NCI-H2107 treated with DMSO at 0.1 percent for 48 hours (cell line): Measurements from ENCODE around the gene SETD2.
"Not testable (repeated sequence)": the region's sequence is repeated elsewhere in the genome, so short reads cannot be mapped to it uniquely, and the experiment has no call there.

Experiments used
- DNase-seq: peaks from one replicate; lab custom pipeline; 2025; ENCODE audit not compliant: unreplicated experiment; lab: John Stamatoyannopoulos, UW

The SETD2 gene

GRCh38 chr3:47037302-47037701 is 126.6 kb downstream of the SETD2 start:
- DNase-seq, result not testable (repeated sequence)

GRCh38 chr3:47036145-47036544 is 127.8 kb downstream of the SETD2 start:
- no peak for DNase-seq

GRCh38 chr3:47035645-47036044 is 128.3 kb downstream of the SETD2 start:
- no peak for DNase-seq

DNA sequence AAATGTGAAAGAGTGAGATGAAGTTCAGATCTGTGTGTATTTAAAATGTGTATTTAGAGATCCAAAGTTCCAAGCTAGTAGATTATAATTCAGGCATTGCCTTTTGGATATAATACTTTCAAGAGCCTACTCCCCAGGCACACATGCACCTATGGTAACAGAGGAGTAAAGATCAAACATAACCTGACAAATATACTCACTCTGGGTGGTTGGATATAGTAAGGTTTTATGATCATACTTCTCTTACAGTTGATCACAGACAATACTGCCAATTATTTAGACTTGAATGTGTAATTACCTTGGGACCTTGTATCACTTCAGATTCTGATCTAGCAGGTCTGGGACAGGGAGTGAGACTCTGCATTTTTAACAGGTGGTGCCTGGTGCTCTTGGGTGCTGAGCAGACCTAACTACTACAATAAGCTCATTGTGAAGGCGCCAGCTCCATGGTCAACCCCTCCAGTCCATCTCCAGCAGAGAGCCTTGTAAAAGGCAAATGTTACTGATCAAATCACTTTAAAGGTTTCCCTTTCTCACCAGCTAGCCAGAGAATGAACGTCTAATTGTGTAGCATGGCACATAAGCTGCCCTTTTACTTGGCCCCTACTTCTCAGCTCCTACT is 128.9 kb downstream of the SETD2 start:
- DNase-seq, result no peak

DNA sequence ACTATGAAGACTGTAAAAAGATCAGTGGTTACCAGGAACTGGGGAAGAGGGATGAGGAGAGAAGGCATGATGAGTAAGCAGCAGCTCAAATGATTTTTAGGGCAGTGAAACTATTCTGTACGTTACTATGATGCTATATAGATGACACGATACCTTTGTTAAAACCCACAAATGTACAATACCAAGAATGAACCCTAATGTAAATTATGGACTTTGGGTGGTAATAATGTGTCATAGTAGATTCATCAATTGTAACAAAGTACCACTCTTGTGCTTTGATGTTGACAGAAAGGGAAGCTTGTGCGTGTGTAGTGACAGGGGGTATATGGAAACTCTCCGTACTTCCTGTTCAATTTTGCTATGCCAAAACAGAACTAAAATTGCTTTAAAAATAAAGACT is 132.9 kb downstream of the SETD2 start:
- DNase-seq, result not testable (repeated sequence)

DNA sequence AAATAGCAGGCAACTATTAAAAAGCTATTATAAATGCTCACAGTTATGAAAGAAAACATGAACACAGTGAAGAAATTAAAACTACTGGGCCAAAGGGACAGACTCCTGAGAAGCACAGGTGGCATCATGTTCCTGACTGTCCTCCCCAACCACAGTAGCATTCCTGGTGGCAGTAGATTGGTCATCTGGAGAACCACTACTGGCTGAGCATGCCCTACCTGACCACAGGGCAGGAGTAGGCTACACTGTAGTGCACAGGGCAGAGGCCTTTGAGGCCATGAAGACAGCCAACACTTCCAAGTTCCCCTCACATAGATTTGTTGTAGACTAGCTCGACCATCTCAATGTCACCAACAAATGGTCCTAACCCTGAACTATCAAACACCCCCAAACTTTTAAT is 135.2 kb downstream of the SETD2 start:
- no peak for DNase-seq

- no peak for DNase-seq
Observed at GRCh38 chr3:47028146-47028545, 135.8 kb downstream of the SETD2 start.

DNA sequence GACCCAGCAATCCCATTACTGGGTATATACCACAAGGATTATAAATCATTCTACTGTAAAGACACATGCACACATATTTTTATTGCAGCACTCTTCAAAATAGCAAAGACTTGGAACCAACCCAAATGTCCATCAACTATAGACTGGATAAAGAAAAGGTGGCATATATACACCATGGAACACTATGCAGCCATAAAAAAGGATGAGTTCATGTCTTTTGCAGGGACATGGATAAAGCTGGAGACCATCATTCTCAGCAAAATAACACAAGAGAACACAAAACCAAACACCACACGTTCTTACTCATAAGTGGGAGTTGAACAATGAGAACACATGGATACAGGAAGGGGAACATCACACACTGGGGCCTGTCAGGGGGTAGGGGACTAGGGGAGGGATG is 137.5 kb downstream of the SETD2 start:
- DNase-seq, result not testable (repeated sequence)

GRCh38 chr3:47024932-47025331 is 139.0 kb downstream of the SETD2 start:
- DNase-seq, result no peak

DNA sequence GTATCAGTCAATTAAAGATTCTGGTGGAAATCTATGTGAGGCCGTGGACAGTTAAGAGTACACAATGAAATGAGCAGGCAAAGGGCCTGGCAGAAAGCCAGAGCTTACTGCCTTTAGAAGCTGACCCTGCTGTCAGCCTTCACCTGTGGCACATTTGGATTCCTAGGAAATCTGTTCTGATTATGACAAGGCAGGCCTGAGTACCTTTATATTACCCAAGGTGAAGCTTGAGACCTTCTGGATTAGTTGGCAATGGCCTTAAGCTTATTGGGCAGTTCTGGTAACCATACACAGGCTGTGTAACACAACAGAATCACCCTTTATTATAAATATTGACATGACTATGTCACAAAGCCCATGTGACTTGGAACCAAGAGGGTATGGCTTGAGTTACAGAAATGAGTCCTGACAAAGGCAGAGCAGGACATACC is 141.3 kb downstream of the SETD2 start:
- peak; percentile 0 for DNase-seq

- DNase-seq, result no peak
Observed at GRCh38 chr3:47020311-47020710, 143.6 kb downstream of the SETD2 start.

GRCh38 chr3:47019201-47019600 is 144.7 kb downstream of the SETD2 start:
- no peak for DNase-seq

DNA sequence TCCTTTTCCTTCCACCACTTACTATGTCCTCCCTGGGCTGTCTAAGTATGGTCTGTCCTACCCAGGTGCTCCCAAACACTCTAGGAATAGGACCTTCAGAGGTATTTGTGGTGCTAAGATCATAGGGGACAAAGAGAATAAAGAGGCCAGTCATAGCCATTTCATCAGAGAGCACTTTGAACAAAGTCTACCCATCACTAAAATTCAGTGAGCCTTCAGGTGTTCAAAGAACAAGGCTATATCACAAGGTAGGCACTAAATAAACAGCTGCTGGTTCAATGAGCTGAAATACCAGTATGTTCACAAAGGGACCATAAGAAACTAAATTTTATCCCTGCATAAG is 145.7 kb downstream of the SETD2 start:
- DNase-seq, result no peak

DNA sequence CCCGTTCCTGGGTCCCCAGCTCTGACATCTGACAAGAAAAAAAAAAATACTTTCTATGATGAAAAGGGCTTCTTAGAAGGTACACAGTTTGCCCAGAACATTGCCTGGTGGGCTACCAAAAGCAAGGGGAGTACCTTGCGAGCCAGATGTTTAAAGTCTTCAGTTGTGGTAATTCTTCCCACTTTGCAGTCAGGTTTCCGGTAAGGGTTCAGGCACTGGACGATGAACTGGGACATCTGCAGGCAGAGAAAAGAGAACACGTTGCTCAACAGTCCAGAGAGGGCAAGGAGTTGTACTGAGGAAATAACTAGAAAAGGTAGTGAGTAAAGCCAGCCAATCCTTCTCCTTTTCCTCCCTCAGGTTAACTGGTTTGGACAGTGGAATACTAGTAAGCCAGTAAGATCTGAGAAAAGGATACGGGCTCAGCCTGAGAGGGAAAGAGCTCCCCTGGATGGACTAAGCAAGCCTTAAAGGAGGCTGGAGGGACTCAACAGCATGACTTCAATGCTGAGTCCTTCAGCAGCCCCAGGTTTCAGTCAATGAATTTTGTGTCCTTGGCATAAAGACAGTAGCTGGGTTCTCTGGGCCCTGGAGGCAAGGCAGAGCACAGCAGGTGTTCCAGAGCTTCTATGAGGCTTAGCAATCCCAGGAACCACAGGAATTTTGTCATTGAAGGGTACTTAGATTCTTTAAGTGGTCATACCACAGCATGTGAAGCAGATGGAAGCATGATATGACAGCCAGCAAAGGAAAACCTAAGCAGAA is 146.2 kb downstream of the SETD2 start:
- DNase-seq, result peak; percentile 0

GRCh38 chr3:47016934-47017435 is 146.9 kb downstream of the SETD2 start:
- no peak for DNase-seq

DNA sequence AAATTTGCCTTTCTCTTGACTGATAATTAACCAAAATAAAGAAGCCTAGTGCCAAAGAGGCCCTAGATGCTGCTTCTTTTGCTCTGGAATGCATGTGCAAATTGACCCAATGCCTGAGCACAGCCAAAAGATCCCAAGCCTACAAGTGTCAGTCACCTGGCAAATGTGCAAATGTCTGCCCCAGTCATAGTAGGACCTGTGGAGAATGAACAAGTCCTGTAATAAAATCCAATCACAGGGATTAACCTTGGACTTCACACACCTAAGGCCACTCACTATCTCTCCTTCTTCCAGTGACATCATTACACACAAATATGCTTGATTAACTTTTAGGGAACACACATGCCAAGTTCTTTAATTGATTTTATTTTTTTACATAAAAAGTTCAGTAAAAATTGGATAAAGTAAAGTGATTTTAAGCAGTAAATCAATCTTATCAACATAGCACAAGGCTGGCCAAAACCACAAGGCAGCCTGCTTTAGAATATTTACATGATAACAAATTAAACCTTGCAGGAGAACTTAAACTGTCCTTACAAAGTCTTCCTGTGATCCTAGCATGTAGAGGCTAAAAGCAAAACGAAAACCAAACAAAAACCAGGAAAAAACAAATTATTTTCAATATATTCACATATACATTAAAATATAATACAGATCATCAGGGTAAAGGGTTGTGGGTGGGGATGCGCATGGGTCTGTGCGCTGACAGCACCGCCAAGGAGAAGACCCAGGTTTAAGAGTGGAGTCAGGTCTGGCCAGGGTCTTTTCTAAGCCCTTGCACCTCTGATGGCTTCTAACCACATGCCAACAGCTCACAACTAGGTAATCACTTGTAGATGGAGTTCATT is 147.6 kb downstream of the SETD2 start:
- no peak for DNase-seq

DNA sequence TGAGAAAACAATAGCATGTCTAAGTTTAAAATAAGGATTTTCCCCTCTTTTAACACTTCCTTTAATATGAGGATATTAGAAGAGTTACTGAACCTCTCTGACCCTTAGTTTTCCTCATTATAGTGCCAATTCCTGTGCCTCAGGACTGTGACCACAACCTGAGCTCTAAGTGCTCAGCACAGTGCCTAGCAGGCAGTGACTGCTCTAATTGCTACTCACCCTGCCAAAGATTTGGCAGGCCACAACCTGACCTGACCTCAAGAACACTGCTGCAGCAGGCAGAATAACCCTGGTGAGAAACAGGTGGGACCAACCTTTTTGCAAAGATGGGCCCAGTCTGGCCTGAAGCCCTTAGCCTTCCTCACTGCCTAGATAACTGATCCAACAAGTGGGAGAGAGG is 148.8 kb downstream of the SETD2 start:
- no peak for DNase-seq

DNA sequence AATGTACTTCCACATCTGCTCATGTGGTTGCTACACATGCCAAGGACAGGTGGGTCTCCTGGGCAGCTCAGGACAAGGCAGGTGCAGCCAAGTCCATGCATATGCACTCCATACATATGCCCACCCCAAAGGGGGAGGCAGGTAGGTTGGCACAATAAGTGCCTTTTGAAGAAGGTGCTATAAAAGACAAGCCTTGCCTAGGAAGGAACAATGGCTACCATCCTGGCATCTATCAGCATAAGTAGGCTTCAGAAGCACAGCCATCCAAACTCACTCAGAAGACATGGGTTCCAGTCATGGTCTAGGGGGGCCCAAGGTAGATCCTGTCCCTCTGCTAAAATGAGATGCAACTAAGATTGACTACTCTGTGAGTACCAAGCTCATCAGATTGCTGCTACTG is 149.9 kb downstream of the SETD2 start:
- no peak for DNase-seq

- DNase-seq, result no peak
Observed at GRCh38 chr3:47013231-47013630, 150.7 kb downstream of the SETD2 start.

- no peak for DNase-seq
Observed at GRCh38 chr3:47012342-47013230, 151.3 kb downstream of the SETD2 start.

GRCh38 chr3:47011371-47011770 is 152.5 kb downstream of the SETD2 start:
- DNase-seq, result no peak
